Dermis blood vessel endothelial cell (primary cell): ENCODE data around the gene HERC2. TPM values are rescaled to one million over a fixed set of nuclear protein-coding genes. Genes with fewer than 3 reads are reported as not detected.
"Not testable (repeated sequence)": the region's sequence is repeated elsewhere in the genome, so short reads cannot be mapped to it uniquely, and the experiment has no call there.

Experiments used
- DNase-seq: peaks from one replicate; pipeline ENCODE4 v3.0.0; 2010
- total RNA-seq: library from RNA; depleted of rRNA; stranded (reverse); fragments of >200 nt; gene quantifications from 2 replicates; pipeline ENCODE4 v1.2.3, GENCODE V29; 2014

Gene HERC2
- total RNA-seq, 1 donor from 2014 or later, result 64.0 TPM

DNA sequence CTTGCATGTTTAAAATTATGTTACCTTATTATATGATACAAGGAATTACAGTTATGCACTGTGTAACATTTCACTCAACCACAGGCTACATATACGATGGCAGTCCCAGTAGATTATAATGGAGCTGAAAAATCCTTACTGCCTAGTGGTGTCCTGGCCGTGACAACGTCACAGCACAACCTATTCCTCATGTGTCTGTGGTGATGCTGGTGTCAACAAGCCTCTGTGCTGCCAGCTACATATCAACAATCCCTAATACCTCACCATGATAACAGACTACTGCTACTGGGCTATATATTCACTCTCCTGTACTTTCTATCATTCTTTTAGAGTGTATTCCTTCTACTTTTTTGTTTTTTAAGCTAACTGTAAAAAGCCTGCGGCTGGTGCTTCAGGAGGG is 142.7 kb downstream of the HERC2 start:
- DNase-seq, result no peak

DNA sequence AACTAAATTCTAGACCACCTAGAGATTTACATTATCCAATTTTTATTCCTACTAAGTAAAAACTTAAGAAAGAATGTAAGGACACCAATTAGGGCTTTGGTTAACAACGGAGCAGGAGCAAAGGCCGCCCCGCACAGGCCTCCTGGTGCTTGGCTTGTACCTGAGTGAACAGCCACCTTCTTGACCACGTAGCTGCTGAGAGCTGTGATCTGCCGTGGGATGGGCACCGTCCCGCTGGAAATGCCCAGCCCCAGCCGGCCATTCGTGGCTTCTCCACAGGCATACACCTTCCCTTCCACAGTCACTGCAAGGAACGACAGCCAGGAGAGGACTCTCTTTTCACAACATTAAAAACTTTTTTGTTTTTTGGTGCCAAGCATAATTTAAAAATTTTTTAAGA is 143.3 kb downstream of the HERC2 start:
- DNase-seq, result no peak

DNA sequence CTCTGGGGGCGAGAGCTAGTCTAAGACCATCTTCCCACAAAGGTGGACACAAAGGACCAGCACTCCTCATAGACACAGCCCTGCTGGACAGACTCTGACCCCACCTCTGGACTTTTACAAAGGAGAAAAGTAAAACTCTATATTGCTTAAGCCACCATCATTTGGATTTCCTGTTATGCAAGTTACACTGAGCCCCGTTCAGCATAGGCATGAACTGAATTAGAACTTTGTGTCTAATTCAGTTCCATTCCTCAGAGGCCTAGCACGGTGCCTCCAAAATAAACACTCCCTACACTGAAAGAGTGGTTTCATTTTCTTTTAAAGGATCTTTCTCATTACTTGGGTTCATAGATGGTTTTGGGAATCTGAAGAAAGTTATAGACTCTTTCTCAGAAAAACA is 143.7 kb downstream of the HERC2 start:
- DNase-seq, result no peak

DNA sequence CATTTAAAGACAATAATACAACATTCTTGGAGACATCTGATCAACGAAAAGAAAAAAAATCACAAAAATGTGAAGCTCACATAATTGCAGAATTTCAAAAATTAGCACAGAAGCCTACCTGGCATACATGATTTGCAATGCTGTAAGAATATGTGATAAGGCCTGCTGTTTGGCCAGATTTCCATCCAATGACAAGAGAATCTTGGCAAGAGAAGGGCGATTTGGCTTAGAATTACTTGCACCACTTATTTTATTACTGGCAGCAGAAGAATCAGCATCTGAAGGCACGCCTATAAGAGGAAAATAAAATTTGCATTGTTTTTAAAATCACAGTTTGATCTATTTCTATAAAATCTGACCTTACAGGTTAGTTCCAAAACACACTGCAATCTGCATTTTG is 152.6 kb downstream of the HERC2 start:
- DNase-seq, result no peak

DNA sequence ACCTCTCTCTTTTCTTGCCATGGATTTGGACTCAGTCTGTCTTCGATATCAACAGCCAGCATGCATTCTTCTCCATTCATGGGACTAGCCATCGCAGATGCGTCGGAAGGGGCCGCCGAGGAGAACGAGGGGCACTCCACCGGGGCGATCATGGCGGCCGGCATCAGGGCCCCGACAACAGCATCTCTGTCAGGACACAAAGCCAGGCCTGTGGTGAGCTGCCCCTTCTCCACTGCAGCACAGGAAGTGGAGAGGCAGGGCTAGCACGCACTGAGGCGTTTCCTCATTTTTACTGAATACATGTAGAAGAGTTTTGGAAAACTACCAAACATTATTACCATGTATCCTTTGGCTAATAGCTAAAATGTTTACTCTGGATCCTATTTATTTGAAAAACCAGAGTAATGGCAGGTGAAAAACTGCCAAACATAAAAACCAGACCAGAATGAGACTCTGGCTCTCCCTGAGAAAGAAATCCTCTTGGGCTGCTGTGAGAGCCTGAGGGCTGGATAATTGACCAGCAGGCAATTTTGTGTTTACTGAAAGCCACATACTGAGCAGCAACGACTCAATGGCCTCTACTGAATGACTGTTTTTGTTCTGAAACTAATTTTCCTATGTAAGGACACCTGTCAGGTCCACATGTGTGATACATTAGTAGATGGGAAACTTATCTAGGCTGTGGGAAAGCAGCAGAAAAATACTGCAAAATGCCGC is 153.4 kb downstream of the HERC2 start:
- not testable (repeated sequence) for DNase-seq

DNA sequence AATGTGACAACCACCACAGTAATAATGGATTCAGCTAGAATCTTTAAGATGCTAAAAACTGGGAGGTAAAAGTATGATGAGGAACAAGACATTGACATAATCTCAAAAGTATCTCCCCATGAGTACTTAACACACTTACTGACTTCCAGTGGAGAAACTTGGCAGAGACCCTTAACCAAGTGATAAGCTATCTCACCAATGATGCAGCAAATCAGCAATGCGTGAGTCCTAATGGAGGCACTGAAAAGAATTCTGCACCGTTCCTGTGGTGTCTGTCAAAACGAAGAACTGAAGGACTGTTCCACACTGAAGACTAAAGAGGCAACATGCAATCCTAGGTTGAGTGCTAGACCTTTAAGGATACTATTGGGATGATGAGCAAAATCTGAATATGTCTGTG is 154.9 kb downstream of the HERC2 start:
- no peak for DNase-seq

DNA sequence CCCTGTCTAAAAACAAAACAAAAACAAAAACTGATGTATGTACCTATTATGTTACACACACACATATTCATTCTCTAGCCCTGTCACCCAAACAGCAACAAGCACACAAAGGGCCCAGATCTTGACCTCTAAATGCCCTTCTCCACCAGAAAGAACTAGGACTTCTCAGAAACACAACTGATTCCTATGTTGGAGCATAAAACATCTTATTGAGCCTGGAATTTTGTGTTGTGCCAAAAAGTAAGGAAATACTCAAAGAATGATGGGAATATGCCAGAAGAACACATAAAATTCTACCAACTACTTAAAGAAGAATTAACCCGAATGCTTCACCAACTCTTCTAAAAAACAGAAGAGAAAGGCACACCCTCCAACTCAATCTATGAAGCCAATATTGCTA is 156.2 kb downstream of the HERC2 start:
- DNase-seq, result no peak

DNA sequence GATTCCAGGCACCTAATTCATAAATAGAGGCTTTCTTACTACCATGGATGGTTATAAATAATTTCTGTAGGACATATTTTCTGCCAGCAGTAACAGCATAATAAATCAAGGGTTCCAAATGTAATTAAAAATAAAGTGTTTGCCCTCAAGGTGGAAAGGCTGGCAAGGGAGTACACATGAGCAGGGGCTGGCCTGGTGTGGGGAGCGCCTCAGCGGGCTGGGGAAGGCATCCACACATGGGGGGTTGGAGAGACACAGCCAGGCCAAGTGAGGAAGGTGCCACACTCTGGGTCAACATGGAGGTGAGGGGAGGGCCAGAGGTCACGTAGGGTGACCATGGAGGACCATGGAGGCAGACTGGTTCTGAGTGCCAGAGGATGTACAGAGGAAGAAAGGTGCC is 157.1 kb downstream of the HERC2 start:
- no peak for DNase-seq

DNA sequence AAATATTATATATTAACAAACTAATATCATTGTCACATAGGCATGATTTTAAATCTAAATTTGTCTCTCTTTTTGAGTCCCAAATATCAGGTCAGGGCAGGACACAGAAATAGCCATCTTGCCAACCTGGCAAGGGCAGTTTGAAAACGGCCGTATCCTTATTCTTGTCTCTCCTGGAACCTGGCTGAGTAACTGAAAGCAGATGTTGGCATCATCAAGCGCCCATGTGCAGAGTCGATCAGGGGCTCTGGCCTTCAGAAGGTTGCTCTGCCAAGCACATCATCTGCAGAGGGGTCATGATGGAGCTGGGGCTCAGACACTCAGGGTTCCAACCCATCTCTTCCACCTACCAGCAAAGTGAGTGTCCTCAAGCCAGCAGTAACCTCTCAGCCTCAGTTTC is 167.7 kb downstream of the HERC2 start:
- no peak for DNase-seq

DNA sequence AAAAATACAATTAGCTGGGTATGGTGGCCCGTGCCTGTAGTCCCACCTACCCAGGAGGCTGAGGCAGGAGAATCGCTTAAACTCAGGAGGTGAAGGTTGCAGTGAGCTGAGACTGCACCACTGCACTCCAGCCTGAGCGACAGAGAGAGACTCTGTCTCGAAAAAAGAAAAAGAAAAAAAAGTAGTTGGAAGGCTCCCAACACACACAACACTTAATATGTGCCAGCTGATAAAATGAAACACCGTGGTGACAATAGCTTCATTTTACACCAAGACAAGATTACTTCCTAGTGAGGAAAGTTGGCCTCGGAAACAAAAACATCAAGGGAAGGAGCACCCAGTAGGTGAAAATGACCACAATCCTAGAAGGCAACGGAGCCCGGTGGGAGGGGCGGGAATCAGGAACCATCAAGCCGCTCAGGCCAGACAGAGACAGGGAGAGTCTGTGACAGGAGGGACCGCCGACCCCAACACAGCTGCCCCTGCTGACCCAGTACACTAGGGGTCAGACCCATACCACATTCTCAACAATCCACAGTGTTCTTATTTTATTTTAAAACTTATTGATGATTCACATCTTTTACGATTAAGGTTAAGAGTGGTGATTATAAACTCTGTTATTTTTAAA is 168.4 kb downstream of the HERC2 start:
- DNase-seq, result no peak

DNA sequence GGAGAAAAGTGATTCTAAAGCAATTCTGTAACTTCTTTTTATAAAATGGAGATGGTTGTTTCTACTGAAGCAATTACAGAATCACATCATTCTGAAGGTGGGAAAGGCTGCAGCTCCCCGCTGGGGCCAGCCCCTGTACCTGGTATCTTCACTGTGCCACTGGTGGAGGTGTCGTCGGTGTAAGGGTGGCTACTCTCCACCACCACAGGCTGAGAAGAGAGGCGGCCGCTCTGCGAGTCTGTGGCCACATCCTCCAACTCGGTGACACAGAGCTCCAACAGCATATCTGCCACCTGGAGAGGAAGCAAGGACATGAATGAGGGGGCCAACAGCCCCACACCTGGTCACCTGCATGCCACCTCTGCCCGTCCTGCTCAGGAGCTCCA is 169.4 kb downstream of the HERC2 start:
- not testable (repeated sequence) for DNase-seq

DNA sequence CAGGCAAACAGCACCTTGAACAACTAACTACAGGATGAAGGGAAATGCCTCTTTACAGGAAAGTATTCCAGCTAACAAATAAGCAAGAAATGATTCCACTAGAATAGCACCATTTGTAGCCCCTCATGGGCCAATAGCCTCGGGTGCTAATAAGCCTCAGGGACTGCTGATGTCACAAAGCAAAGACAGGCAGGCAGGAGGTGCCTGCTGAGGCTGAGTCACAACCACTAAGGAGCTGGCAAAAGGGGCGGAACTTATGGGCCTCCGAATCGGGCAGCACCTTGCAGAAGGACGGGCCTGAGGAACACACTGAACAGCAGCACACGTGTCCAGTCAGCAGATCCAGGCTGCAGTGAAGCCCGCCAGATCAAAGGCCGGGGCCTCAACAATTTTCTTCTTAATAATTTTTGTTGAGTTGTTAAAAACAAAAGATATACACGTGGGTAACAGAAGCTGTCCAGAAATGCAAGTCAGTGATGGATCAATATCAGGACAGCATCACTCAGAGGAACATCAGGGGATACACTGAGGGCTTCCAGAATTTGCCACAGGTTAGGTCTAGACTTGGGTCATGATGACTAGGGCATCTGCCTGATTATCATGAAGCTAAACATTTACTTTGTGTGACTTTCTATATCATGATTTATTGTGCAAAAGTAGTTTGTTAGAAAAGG is 170.0 kb downstream of the HERC2 start:
- not testable (repeated sequence) for DNase-seq

DNA sequence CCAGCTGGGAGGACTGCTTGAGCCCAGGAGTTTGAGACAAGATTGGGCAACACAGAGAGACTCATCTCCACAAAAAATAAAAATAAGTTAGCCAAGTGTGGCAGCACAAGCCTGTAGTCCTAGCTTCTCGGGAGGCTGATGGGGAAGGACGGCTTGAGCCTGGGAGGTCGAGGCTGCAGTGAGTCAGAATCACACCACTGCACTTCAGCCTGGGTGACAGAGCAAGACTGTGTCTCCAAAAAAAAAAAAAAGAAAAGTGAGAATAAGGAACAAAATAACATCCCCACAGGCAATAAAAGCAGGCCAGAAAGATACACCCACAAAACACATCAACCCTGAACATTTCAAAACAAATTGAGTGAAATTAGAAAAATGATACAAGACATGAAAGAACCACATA is 174.2 kb downstream of the HERC2 start:
- DNase-seq, result no peak

DNA sequence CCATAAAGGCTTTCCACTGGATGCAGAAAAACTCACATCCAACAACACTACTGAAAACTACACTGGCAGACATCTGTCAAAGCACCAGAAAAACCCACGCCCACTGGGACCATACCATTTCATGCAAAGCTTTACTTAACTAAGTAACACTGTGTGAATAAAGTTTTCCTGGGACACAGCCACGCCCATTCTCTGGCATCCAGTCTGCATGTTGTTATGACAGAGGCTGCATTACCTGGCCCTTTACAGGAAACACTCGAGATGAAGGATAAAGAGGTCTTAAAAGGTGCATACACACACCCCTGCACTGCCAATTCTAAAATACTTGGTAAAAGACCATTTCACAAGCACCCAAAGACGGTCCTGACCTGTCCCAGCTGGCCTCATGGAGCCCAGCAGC is 176.6 kb downstream of the HERC2 start:
- DNase-seq, result not testable (repeated sequence)

DNA sequence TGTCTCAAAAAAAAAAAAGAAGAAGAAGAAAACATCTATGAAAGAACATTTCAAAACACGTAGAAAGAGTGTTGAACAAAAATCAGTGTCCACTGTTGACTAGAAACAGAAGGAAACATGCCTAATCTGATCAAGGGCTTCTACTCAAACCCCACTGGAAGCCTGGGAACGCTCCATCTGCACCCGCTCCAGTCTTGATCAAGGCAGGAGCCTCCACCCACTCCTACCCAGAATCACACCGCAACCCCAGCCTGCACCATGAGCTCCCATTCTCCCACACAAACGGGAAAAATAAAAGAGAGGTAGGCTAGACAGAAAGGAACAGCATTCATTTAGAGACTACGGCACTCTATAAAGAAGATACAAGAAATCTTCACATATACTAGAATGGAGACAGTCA is 181.9 kb downstream of the HERC2 start:
- DNase-seq, result no peak

DNA sequence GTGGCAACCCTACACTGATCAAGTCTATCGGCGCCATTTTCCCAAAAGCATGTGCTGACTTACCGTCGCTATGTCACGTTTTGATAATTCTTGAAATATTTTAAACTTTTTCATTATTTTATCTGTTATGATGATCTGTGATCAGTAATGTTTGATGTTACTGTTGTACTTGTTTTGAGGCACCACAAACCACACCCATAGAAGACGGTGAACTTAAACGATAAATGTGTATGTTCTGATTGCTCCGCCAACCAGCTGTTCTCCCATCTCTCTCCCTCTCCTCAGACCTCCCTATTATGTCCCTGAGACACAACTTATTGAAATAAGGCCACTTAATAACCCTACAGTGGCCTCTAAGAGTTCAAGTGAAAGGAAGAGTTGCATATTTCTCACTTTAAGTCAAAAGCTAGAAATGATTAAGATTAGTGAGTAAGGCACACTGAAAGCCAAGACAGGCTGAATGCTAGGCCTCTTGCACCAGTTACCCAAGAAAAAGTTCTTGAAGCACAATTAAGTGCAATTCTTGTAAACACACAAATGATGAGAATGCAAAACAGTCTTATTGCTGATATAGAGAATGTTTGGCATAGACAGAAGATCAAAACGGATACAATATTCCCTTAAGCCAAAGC is 184.5 kb downstream of the HERC2 start:
- DNase-seq, result not testable (repeated sequence)

DNA sequence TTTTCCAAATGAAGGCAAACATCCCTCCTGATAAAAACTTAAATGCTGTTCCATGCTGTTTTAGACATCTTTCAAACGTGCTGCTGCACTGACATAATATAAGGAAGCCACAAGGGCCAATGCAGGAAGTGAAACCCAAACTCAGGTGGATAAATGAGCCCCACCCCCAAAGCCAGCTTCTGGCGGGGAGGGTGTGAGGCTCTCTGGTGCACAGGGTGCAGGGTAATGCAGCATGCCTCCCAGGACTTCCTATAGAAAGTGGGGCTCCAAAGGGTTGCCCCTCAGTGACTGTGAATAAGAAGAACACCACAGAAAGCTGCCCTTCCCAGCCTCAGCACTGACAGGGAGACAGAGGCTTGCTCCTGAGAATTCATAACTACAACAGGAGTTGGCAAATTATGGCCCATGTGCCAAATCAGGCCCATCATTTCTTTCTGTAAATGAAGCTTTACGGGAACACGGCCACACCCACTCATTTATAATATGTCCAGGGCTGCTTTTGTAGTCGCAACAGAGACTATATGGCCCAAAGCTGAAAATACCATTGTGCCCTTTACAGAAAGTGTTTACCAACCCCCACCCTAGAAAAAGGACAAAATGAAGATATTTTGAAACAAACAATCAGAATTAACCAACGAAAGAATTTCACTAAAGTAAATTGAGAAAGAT is 185.6 kb downstream of the HERC2 start:
- not testable (repeated sequence) for DNase-seq

DNA sequence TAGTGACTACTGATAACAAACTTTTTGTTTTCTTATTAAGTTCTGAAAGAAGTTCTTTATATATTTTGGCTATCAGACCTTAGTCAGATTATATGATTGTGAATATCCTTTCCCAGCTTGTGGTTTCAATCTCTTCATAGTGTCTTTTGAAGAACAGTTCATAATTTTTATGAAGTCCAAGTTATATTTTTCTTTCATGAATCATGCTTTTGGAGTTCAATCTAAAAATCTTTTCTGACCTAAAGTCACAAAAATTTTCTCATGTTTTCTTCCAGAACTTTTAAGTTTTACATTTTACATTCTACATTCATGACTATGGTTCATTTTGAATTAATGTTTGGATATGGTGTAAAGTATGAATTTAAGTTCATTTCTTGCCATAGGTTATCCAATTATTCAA is 188.7 kb downstream of the HERC2 start:
- no peak for DNase-seq

DNA sequence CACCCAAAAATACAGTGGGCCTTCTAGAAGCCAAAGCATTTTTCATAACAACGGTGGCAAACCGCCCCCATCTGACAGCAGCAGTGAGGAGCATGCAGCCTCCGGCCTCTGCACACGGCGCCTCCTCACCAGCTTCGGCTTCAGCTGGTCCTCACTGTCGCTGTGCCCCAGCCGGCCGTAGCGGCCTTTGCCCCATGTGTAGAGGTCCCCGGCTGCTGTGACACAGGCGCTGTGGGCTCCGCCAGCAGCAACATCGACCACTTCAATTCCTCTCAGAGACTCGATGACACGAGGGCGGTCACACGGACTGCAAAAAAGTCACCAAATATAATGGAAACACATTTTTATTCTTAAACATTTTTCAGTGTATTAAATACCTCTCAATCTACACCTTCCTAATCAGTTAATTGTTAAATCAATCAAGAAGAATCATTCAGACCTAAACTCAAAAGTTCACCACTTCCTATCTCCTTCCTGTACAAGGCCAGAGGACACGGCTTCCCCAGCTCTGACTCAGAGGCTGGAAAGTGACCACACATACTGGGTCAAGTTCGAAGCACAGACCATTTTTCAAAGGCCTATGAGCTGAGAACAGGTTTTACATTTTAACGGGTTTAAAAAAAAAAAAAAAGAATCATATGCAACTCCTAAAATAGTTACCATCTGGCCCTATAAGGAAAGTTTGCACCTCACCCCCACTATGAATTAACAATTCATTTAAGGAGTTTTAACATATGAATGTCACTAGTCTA is 189.3 kb downstream of the HERC2 start:
- DNase-seq, result peak; percentile 63

DNA sequence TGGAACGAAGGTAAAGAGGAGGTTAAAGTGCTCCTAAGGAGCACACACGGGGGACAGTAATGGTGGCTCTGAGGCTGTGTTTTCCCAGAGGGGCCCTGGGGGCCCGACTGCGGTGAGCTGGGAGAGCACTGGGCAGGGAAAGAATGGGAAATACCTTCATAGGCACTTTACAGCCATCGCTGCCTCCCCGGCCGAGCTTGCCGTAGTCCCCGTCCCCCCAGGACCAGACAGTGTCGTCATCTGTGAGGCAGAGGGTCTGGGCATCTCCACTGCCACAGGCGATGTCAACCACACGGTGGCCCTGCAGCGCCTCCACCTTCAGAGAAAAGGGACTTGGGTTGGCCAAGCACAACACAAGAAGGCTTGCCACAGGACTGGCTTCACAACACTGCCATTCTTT is 190.0 kb downstream of the HERC2 start:
- no peak for DNase-seq

DNA sequence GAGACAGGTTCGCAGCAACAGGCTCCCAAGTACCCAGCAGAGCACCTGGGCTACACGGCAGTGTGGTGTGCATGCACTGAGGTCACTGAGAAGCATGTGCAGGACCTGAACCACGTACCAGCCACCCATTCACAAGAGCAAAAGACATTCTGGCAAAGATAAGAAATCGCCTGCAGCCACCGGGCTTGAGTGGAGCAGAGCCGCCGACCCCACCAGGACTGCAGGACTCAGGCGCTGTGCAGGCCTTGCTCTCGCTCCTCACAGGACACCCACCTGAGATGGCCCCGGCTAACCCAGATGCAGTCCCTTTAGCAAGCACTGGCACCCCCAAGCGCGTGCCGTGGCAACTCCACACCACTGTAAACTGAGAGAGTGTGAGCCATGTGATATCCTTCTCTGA is 190.6 kb downstream of the HERC2 start:
- DNase-seq, result no peak

DNA sequence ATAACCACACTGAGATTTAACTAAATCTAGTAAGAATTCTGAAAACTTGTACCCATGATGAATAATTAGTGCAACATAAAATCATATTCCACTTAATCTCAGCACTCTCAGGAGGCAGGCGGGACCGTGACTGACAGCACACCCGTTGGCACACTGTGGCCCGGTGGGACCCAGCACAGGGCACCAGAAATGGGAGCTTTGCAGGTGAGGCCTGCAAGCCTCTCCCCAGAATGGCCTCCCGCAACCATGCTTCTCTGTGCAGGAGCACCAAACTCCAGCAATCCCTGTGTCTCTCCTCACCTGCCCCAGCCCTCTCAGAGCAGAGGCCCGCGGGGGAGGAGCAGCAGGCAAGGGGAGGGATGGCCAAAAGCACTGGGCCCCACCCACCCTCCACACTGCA is 191.3 kb downstream of the HERC2 start:
- no peak for DNase-seq
